WTC11 (cell line): Measurements from ENCODE around the gene SCO1. TPM values are rescaled to one million over a fixed set of nuclear protein-coding genes. Genes with fewer than 3 reads are reported as not detected.

Experiments used
- ATAC-seq: fragments of 200-7000 bp; cut with Tn5 transposase; 2 replicates; pipeline ENCODE4 v1.10.0; 2021; ENCODE audit warnings: mild to moderate bottlenecking, moderate library complexity
- CTCF ChIA-PET: fragments of 300-600 bp; sonication (Branson Sonifier 250); formaldehyde crosslinking; loops from one replicate; lab custom pipeline; 2021; ENCODE audit warnings: antibody characterized with exemption; lab: Charles Lee
- POLR2A ChIA-PET: fragments of 350-600 bp; sonication (Branson Sonifier 250); formaldehyde crosslinking; loops from one replicate; lab custom pipeline; 2021; ENCODE audit warnings: antibody characterized with exemption; lab: Charles Lee
- DNase-seq: peaks from one replicate; pipeline ENCODE4 v3.0.0; 2021; ENCODE audit warnings: low spot score
- H3K27ac Mint-ChIP-seq: 2 replicates; pipeline ENCODE4 v1.8.0; 2021; ENCODE audit warnings: mixed read lengths
- H3K27me3 Mint-ChIP-seq: 2 replicates; pipeline ENCODE4 v1.8.0; 2021; ENCODE audit warnings: low read depth, mild to moderate bottlenecking, moderate library complexity, mixed read lengths
- H3K36me3 Mint-ChIP-seq: 2 replicates; pipeline ENCODE4 v1.8.0; 2021; ENCODE audit warnings: mixed read lengths
- H3K4me1 Mint-ChIP-seq: 2 replicates; pipeline ENCODE4 v1.8.0; 2022; ENCODE audit warnings: mixed read lengths
- H3K4me3 Mint-ChIP-seq: 2 replicates; pipeline ENCODE4 v1.8.0; 2021; ENCODE audit warnings: mild to moderate bottlenecking, moderate library complexity, mixed read lengths
- H3K9me3 Mint-ChIP-seq: 2 replicates; pipeline ENCODE4 v1.8.0; 2021; ENCODE audit warnings: mixed read lengths
- ARID4B ChIP-seq: sonication (generic); formaldehyde crosslinking; IDR thresholded peaks from 2 replicates; pipeline ENCODE4 v1.8.0; 2023; ENCODE audit warnings: missing genetic modification reagents, mild to moderate bottlenecking, borderline replicate concordance
- EMX1 ChIP-seq: fragments of 250-450 bp; sonication (Bioruptor Pico); IDR thresholded peaks from 2 replicates; pipeline ENCODE4 v1.8.0; 2021; ENCODE audit warnings: mild to moderate bottlenecking
- ESRRA ChIP-seq: sonication (generic); formaldehyde crosslinking; IDR thresholded peaks from 2 replicates; pipeline ENCODE4 v1.8.1; 2022; ENCODE audit warnings: mild to moderate bottlenecking, missing genetic modification reagents, borderline replicate concordance
- GABPB1 ChIP-seq: sonication (generic); formaldehyde crosslinking; IDR thresholded peaks from 2 replicates; pipeline ENCODE4 v1.8.1; 2023; ENCODE audit warnings: mild to moderate bottlenecking, missing genetic modification reagents
- IRF1 ChIP-seq: sonication (generic); formaldehyde crosslinking; IDR thresholded peaks from 2 replicates; pipeline ENCODE4 v1.8.0; 2023; ENCODE audit warnings: missing genetic modification reagents
- KAT7 ChIP-seq: sonication (generic); formaldehyde crosslinking; IDR thresholded peaks from 2 replicates; pipeline ENCODE4 v1.8.1; 2023; ENCODE audit warnings: missing genetic modification reagents, mild to moderate bottlenecking, borderline replicate concordance
- NFE2L1 ChIP-seq: sonication (generic); formaldehyde crosslinking; IDR thresholded peaks from 2 replicates; pipeline ENCODE4 v1.8.1; 2023; ENCODE audit warnings: missing genetic modification reagents
- NR3C1 ChIP-seq: sonication (generic); formaldehyde crosslinking; conservative IDR thresholded peaks from 2 replicates; pipeline ENCODE4 v1.8.1; 2023; ENCODE audit warnings: low read depth, mild to moderate bottlenecking, missing genetic modification reagents
- RELA ChIP-seq: sonication (generic); formaldehyde crosslinking; IDR thresholded peaks from 2 replicates; pipeline ENCODE4 v1.8.1; 2022; ENCODE audit warnings: missing genetic modification reagents, mild to moderate bottlenecking, borderline replicate concordance
- STAT6 ChIP-seq: sonication (generic); formaldehyde crosslinking; conservative IDR thresholded peaks from 2 replicates; pipeline ENCODE4 v1.8.1; 2023; ENCODE audit warnings: mild to moderate bottlenecking, low read depth, missing genetic modification reagents, moderate library complexity
- ZNF121 ChIP-seq: sonication (generic); formaldehyde crosslinking; IDR thresholded peaks from 2 replicates; pipeline ENCODE4 v1.8.0; 2023; ENCODE audit warnings: missing genetic modification reagents
- ZNF138 ChIP-seq: sonication (generic); formaldehyde crosslinking; conservative IDR thresholded peaks from 2 replicates; pipeline ENCODE4 v1.8.1; 2022; ENCODE audit warnings: mild to moderate bottlenecking, moderate library complexity, missing genetic modification reagents
- ZNF263 ChIP-seq: sonication (generic); formaldehyde crosslinking; IDR thresholded peaks from 2 replicates; pipeline ENCODE4 v1.8.1; 2022; ENCODE audit warnings: low read depth, mild to moderate bottlenecking, moderate library complexity, missing genetic modification reagents
- ZNF423 ChIP-seq: fragments of 250-450 bp; sonication (Bioruptor Pico); IDR thresholded peaks from 2 replicates; pipeline ENCODE4 v2.1.2; 2022; ENCODE audit warnings: mild to moderate bottlenecking, moderate library complexity
- ZNF425 ChIP-seq: fragments of 250-450 bp; sonication (Bioruptor Pico); conservative IDR thresholded peaks from 2 replicates; pipeline ENCODE4 v1.9.0; 2021; ENCODE audit warnings: mild to moderate bottlenecking
- ZNF671 ChIP-seq: fragments of 250-450 bp; sonication (Bioruptor Pico); IDR thresholded peaks from 2 replicates; pipeline ENCODE4 v1.8.0; 2021; ENCODE audit warnings: mild to moderate bottlenecking
- total RNA-seq: library from RNA; stranded (reverse); gene quantifications from 3 replicates; pipeline ENCODE4 v1.2.3, GENCODE V29; 2021
- TF ChIP-seq, protein P1 (sequence below): fragments of 250-450 bp; sonication (Bioruptor Pico); IDR thresholded peaks from 2 replicates; pipeline ENCODE4 v1.9.0; 2021; ENCODE audit warnings: mild to moderate bottlenecking
- TF ChIP-seq, protein P2 (sequence below): sonication (generic); formaldehyde crosslinking; IDR thresholded peaks from 2 replicates; pipeline ENCODE4 v1.8.0; 2022; ENCODE audit warnings: mild to moderate bottlenecking, missing genetic modification reagents
- TF ChIP-seq, protein P3 (sequence below): sonication (generic); formaldehyde crosslinking; IDR thresholded peaks from 2 replicates; pipeline ENCODE4 v1.8.0; 2022; ENCODE audit warnings: mild to moderate bottlenecking, missing genetic modification reagents

Gene SCO1
- total RNA-seq, 1 experiment from 2014 or later, result 63.8 TPM

- H3K9me3 Mint-ChIP-seq, result peaks cover 3% of the 10 kb centered on the region; the same call in 1 of the 2 replicates
- H3K36me3 Mint-ChIP-seq, result peaks cover 5% of the 10 kb centered on the region; the same call in 1 of the 2 replicates
- no peaks in the 10 kb centered on the region for H3K27me3 Mint-ChIP-seq
- no peak for ATAC-seq
- POLR2A ChIA-PET, result no interaction called here
- TF ChIP-seq, protein P1, sequence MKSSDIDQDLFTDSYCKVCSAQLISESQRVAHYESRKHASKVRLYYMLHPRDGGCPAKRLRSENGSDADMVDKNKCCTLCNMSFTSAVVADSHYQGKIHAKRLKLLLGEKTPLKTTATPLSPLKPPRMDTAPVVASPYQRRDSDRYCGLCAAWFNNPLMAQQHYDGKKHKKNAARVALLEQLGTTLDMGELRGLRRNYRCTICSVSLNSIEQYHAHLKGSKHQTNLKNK (CRISPR knock-in tag), result no peak
- no peak for TF ChIP-seq KAT7 (CRISPR knock-in tag)
- TF ChIP-seq ZNF121 (CRISPR knock-in tag), result no peak
- no peak for TF ChIP-seq NFE2L1 (CRISPR knock-in tag)
- no peak for TF ChIP-seq GABPB1 (CRISPR knock-in tag)
- no peak for TF ChIP-seq ARID4B (CRISPR knock-in tag)
- TF ChIP-seq NR3C1 (CRISPR knock-in tag), result no peak
- TF ChIP-seq, protein P2, sequence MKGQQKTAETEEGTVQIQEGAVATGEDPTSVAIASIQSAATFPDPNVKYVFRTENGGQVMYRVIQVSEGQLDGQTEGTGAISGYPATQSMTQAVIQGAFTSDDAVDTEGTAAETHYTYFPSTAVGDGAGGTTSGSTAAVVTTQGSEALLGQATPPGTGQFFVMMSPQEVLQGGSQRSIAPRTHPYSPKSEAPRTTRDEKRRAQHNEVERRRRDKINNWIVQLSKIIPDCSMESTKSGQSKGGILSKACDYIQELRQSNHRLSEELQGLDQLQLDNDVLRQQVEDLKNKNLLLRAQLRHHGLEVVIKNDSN (CRISPR knock-in tag), result no peak
- no peak for TF ChIP-seq ZNF671
- TF ChIP-seq ZNF138 (CRISPR knock-in tag), result no peak
- TF ChIP-seq RELA (CRISPR knock-in tag), result no peak
- TF ChIP-seq, all 79 proteins: peak for 0
- Mint-ChIP-seq H3K4me3 (0 out of 2 replicates have a peak overlapping the region, but pooled peaks have one; percentile 91), H3K27ac (no peak overlapping the region), H3K4me1 (peaks cover 23% of the 10 kb centered on the region)
- DNase-seq, result no peak
- CTCF ChIA-PET, result no interaction called here
Observed at GRCh38 chr17:10728331-10728892, 31.1 kb upstream of the SCO1 start.

GRCh38 chr17:10727192-10727591 is 29.9 kb upstream of the SCO1 start:
- DNase-seq (no peak), ATAC-seq (no peak)
- Mint-ChIP-seq H3K27ac (no peak overlapping the region), H3K27me3 (no peaks in the 10 kb centered on the region), H3K4me1 (peaks cover 12% of the 10 kb centered on the region), H3K9me3 (peaks cover 2% of the 10 kb centered on the region; the same call in 1 of the 2 replicates), H3K4me3 (no peak overlapping the region), H3K36me3 (peaks cover 5% of the 10 kb centered on the region; the same call in 1 of the 2 replicates)
- POLR2A ChIA-PET, result no interaction called here
- CTCF ChIA-PET, result no interaction called here
- TF ChIP-seq NR3C1 (CRISPR knock-in tag) (no peak), STAT6 (CRISPR knock-in tag) (no peak), ESRRA (CRISPR knock-in tag) (no peak), ZNF138 (CRISPR knock-in tag) (no peak), EMX1 (CRISPR knock-in tag) (no peak), ZNF423 (no peak), ZNF425 (no peak), ZNF263 (no peak), IRF1 (no peak)
- TF ChIP-seq, protein P3, sequence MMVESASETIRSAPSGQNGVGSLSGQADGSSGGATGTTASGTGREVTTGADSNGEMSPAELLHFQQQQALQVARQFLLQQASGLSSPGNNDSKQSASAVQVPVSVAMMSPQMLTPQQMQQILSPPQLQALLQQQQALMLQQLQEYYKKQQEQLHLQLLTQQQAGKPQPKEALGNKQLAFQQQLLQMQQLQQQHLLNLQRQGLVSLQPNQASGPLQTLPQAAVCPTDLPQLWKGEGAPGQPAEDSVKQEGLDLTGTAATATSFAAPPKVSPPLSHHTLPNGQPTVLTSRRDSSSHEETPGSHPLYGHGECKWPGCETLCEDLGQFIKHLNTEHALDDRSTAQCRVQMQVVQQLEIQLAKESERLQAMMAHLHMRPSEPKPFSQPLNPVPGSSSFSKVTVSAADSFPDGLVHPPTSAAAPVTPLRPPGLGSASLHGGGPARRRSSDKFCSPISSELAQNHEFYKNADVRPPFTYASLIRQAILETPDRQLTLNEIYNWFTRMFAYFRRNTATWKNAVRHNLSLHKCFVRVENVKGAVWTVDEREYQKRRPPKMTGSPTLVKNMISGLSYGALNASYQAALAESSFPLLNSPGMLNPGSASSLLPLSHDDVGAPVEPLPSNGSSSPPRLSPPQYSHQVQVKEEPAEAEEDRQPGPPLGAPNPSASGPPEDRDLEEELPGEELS (CRISPR knock-in tag), result no peak
